IMR-90 (cell line): ENCODE data around the gene ELL. TPM values are rescaled to one million over a fixed set of nuclear protein-coding genes. Genes with fewer than 3 reads are reported as not detected.
A peak's percentile ranks its signal among the peaks of the same experiment; 100 is the strongest.

Experiments
- ATAC-seq: fragments of 200-7000 bp; cut with Tn5 transposase; 2 replicates; pipeline ENCODE4 v1.9.1; 2020; ENCODE audit warnings: low read depth, mild to moderate bottlenecking, moderate library complexity
- BruUV-seq: library from RNA; stranded (reverse); fragments of 400-500 nt; replicated peaks from 2 replicates; lab custom pipeline; 2021; lab: Mats Ljungman, UMichigan
- CTCF ChIA-PET: fragments of 300-600 bp; formaldehyde crosslinking; extraction: SDS; loops from one replicate; lab custom pipeline; 2021; ENCODE audit warnings: antibody characterized with exemption; lab: Yijun Ruan, JAX
- POLR2A ChIA-PET: fragments of 300-600 bp; sonication (Branson Sonifier 250); formaldehyde crosslinking; loops from one replicate; lab custom pipeline; 2022; ENCODE audit warnings: antibody characterized with exemption; ENCODE audit not compliant: unreplicated experiment; lab: Charles Lee
- DNase-seq: peaks from one replicate; pipeline ENCODE4 v3.0.0; 2013
- H2AFZ ChIP-seq: replicated peaks from 2 replicates; pipeline ENCODE3; 2013; ENCODE audit warnings: low read length, mild to moderate bottlenecking; ENCODE audit not compliant: poor library complexity
- H2AK5ac ChIP-seq: 2 replicates; pipeline ENCODE4 v1.6.1; 2013; ENCODE audit warnings: low read depth, low read length, inconsistent platforms
- H2AK9ac ChIP-seq: replicated peaks from 2 replicates; pipeline ENCODE3; 2013; ENCODE audit warnings: mild to moderate bottlenecking, low read depth, low read length, moderate library complexity; ENCODE audit not compliant: poor library complexity
- H2BK120ac ChIP-seq: 2 replicates; pipeline ENCODE4 v1.6.1; 2013; ENCODE audit warnings: low read depth, low read length, inconsistent platforms
- H2BK15ac ChIP-seq: 3 replicates; pipeline ENCODE4 v1.6.1; 2013; ENCODE audit warnings: low read depth, low read length, inconsistent platforms
- H2BK20ac ChIP-seq: 2 replicates; pipeline ENCODE4 v1.6.1; 2013; ENCODE audit warnings: low read depth, mild to moderate bottlenecking, inconsistent platforms, low read length, moderate library complexity
- H2BK5ac ChIP-seq: 2 replicates; pipeline ENCODE4 v1.6.1; 2013; ENCODE audit warnings: mild to moderate bottlenecking, low read depth, low read length, inconsistent platforms; ENCODE audit not compliant: poor library complexity, severe bottlenecking
- H3K14ac ChIP-seq: replicated peaks from 2 replicates; pipeline ENCODE4 v1.6.1; 2013; ENCODE audit warnings: low read depth, low read length, inconsistent platforms
- H3K18ac ChIP-seq: 2 replicates; pipeline ENCODE4 v1.6.1; 2013; ENCODE audit warnings: low read depth, low read length, control low read depth
- H3K23ac ChIP-seq: 2 replicates; pipeline ENCODE4 v1.6.1; 2013; ENCODE audit warnings: low read depth, low read length, inconsistent platforms
- H3K27ac ChIP-seq: 2 replicates; pipeline ENCODE4 v1.5.1; 2013; ENCODE audit warnings: mild to moderate bottlenecking, control low read depth, low read length; ENCODE audit not compliant: insufficient read depth
- H3K27me3 ChIP-seq: 2 replicates; pipeline ENCODE4 v1.6.1; 2013; ENCODE audit warnings: low read length; ENCODE audit not compliant: control insufficient read depth, insufficient read depth
- H3K36me3 ChIP-seq: 2 replicates; pipeline ENCODE4 v1.6.1; 2013; ENCODE audit warnings: low read length, mixed read lengths; ENCODE audit not compliant: control insufficient read depth, insufficient read depth
- H3K4ac ChIP-seq: 2 replicates; pipeline ENCODE4 v1.6.1; 2013; ENCODE audit warnings: low read depth, low read length, inconsistent platforms
- H3K4me1 ChIP-seq: 2 replicates; pipeline ENCODE4 v1.6.1; 2013; ENCODE audit warnings: low read length, mixed read lengths; ENCODE audit not compliant: control insufficient read depth, insufficient read depth
- H3K4me2 ChIP-seq: 2 replicates; pipeline ENCODE4 v1.6.1; 2013; ENCODE audit warnings: low read depth, mild to moderate bottlenecking, control low read depth, low read length, moderate library complexity
- H3K4me3 ChIP-seq: 2 replicates; pipeline ENCODE4 v1.5.1; 2013; ENCODE audit warnings: low read depth, mild to moderate bottlenecking, control low read depth, low read length, moderate library complexity; ENCODE audit not compliant: insufficient read depth
- H3K56ac ChIP-seq: 2 replicates; pipeline ENCODE4 v1.6.1; 2013; ENCODE audit warnings: low read length, inconsistent platforms; ENCODE audit not compliant: insufficient read depth; ENCODE audit errors: extremely low read depth
- H3K79me1 ChIP-seq, 2 experiments: 2 replicates each; pipeline ENCODE4 v1.6.1; 2013; ENCODE audit warnings: low read length in 2 of 2, inconsistent platforms in 1 of 2, low read depth in 1 of 2
- H3K9ac ChIP-seq: 2 replicates; pipeline ENCODE4 v1.6.1; 2013; ENCODE audit warnings: low read depth, low read length, control low read depth
- H3K9me1 ChIP-seq: 2 replicates; pipeline ENCODE4 v1.6.1; 2013; ENCODE audit warnings: low read length, inconsistent platforms; ENCODE audit not compliant: insufficient read depth
- H3K9me3 ChIP-seq: 2 replicates; pipeline ENCODE4 v1.6.1; 2013; ENCODE audit warnings: low read length; ENCODE audit not compliant: control insufficient read depth, insufficient read depth
- H4K20me1 ChIP-seq: 2 replicates; pipeline ENCODE4 v1.6.1; 2013; ENCODE audit warnings: low read length, inconsistent platforms; ENCODE audit not compliant: insufficient read depth
- H4K5ac ChIP-seq: 2 replicates; pipeline ENCODE4 v1.6.1; 2013; ENCODE audit warnings: mild to moderate bottlenecking, low read depth, low read length, control low read depth
- H4K8ac ChIP-seq, 2 experiments: 2 replicates each; pipeline ENCODE4 v1.6.1; 2013; ENCODE audit warnings: low read depth in 2 of 2, low read length in 2 of 2, control low read depth in 1 of 2, inconsistent platforms in 1 of 2
- H4K91ac ChIP-seq: 2 replicates; pipeline ENCODE4 v1.6.1; 2013; ENCODE audit warnings: low read depth, low read length, inconsistent platforms; ENCODE audit not compliant: insufficient read depth
- BHLHE40 ChIP-seq: fragments of 150-350 bp; IDR thresholded peaks from 2 replicates; pipeline ENCODE4 v1.6.1; 2016; ENCODE audit warnings: mild to moderate bottlenecking, low read depth, low read length
- CEBPB ChIP-seq: IDR thresholded peaks from 2 replicates; pipeline ENCODE4 v1.6.1; 2012; ENCODE audit warnings: low read depth, low read length, improper control_type of control experiment
- CHD1 ChIP-seq: IDR thresholded peaks from 2 replicates; pipeline ENCODE4 v1.6.1; 2012; ENCODE audit warnings: low read depth, low read length, improper control_type of control experiment
- ELK1 ChIP-seq: fragments of 150-350 bp; IDR thresholded peaks from 2 replicates; pipeline ENCODE4 v1.6.1; 2016; ENCODE audit warnings: low read depth, mild to moderate bottlenecking, low read length, moderate library complexity, borderline replicate concordance
- FOS ChIP-seq: fragments of 150-350 bp; IDR thresholded peaks from 2 replicates; pipeline ENCODE4 v1.6.1; 2016; ENCODE audit warnings: low read depth, low read length
- MAFK ChIP-seq: IDR thresholded peaks from 2 replicates; pipeline ENCODE4 v1.6.1; 2012; ENCODE audit warnings: low read depth, low read length, improper control_type of control experiment
- MAZ ChIP-seq: IDR thresholded peaks from 2 replicates; pipeline ENCODE4 v1.6.1; 2012; ENCODE audit warnings: low read depth, mild to moderate bottlenecking, low read length, improper control_type of control experiment, moderate library complexity, borderline replicate concordance
- MXI1 ChIP-seq: IDR thresholded peaks from 2 replicates; pipeline ENCODE4 v1.6.1; 2012; ENCODE audit warnings: low read depth, mild to moderate bottlenecking, low read length, moderate library complexity, borderline replicate concordance
- NFE2L2 ChIP-seq: fragments of 150-350 bp; IDR thresholded peaks from 2 replicates; pipeline ENCODE4 v1.6.1; 2016; ENCODE audit warnings: low read depth, mild to moderate bottlenecking, low read length
- POLR2A ChIP-seq: IDR thresholded peaks from 2 replicates; pipeline ENCODE4 v1.6.1; 2012; ENCODE audit warnings: mild to moderate bottlenecking, low read depth, low read length
- RCOR1 ChIP-seq: IDR thresholded peaks from 2 replicates; pipeline ENCODE4 v1.6.1; 2012; ENCODE audit warnings: mild to moderate bottlenecking, low read length, improper control_type of control experiment; ENCODE audit not compliant: insufficient replicate concordance
- RFX5 ChIP-seq: IDR thresholded peaks from 2 replicates; pipeline ENCODE4 v1.8.0; 2012; ENCODE audit warnings: low read depth, mild to moderate bottlenecking, low read length, moderate library complexity
- SMC3 ChIP-seq: fragments of 150-350 bp; IDR thresholded peaks from 2 replicates; pipeline ENCODE4 v1.6.1; 2016; ENCODE audit warnings: low read depth, mild to moderate bottlenecking, antibody characterized with exemption, low read length, moderate library complexity
- USF2 ChIP-seq: fragments of 150-350 bp; IDR thresholded peaks from 2 replicates; pipeline ENCODE4 v1.6.1; 2017; ENCODE audit warnings: mild to moderate bottlenecking, antibody characterized with exemption, low read length, low read depth
- WGBS, 2 experiments: methylation state at CpG; one replicate each; pipeline versions ENCODE4 v1.1.5 to v1.1.7; 2013; ENCODE audit warnings: missing lambda C conversion rate in 2 of 2; ENCODE audit not compliant: insufficient read length in 1 of 2; ENCODE audit errors: extremely low coverage in 2 of 2; 5-methylcytosine and 5-hydroxymethylcytosine counted together
- dilution Hi-C: fragments of 300-500 bp; cut with HindIII; formaldehyde crosslinking; loops from one replicate; pipeline ENCODE4 v1.14.3; 2018; ENCODE audit warnings: low sequenced_read_pairs; ENCODE audit not compliant: unreplicated experiment
- in situ Hi-C: fragments of 300-500 bp; cut with MboI; formaldehyde crosslinking; loops from 3 replicates; pipeline ENCODE4 v1.14.3; 2019; ENCODE audit warnings: low sequenced_read_pairs, inconsistent platforms, mixed read lengths
- intact Hi-C: fragments of 100-400 bp; cut with micrococcal nuclease; formaldehyde crosslinking; loops from 2 replicates; pipeline ENCODE4 v1.10.0; 2022
- polyA plus RNA-seq, 3 experiments: library from polyadenylated mRNA; depleted of rRNA; stranded (reverse); fragments of >200 nt; gene quantifications; 2 replicates each; pipeline ENCODE4 v1.2.3, GENCODE V29; 2012; ENCODE audit warnings: low replicate concordance in 1 of 3
- total RNA-seq: library from RNA; depleted of rRNA; stranded (reverse); fragments of >200 nt; gene quantifications from 2 replicates; pipeline ENCODE4 v1.2.3, GENCODE V29; 2012
- TF ChIP-seq, protein P1 (sequence below): conservative IDR thresholded peaks from 2 replicates; pipeline ENCODE4 v1.5.1; 2012; ENCODE audit warnings: mild to moderate bottlenecking, low read depth, low read length, improper control_type of control experiment

The ELL gene
- total and polyA plus RNA-seq, 2 of the 4 experiments (the other 2 are of a cell fraction), result 6.3 to 13.1 TPM

DNA sequence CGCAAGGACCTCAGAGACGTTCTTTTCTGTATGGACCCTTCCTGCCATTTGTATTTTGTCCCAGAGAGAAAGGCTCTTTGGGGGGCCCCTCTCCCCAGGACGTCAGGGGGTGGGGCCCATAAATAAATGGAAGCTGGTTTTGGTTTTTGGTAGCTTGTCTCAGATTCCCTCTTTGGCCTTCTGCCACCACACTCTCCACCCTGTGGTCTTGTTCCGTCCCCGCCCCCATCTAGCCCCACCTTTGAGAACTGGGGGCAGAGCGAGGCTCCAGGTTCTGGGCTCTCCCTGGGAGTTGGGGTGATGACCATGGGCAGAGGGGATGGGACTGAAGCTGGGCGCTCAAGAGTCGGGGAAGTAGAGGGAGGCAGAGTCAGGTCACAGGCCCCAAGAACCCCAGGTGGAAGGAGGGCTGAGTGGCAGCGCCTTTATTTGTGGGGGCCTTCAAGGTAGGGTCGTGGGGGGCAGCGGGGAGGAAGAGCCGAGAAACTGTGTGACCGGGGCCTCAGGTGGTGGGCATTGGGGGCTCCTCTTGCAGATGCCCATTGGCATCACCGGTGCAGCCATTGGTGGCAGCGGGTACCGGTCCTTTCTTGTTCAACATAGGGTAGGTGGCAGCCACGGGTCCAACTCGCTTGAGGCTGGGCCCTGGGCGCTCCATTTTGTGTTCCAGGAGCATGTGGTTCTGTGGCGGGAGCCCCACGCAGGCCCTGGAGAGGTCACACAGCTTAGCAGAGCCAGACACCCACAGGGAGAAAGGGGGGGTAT lies 87.3 kb downstream of the ELL start:
- Histone ChIP-seq H3K14ac (no peak overlapping the region), H3K4me1 (peaks cover 24% of the 10 kb centered on the region), H2BK20ac (no peak overlapping the region), H3K4me3 (no peak overlapping the region), H4K20me1 (peaks cover 32% of the 10 kb centered on the region), H2BK5ac (no peak overlapping the region), H3K9me1 (peaks cover 3% of the 10 kb centered on the region; the same call in 1 of the 2 replicates), H3K4ac (no peak overlapping the region), H3K23ac (no peak overlapping the region), H2AFZ (no peak overlapping the region), H2BK15ac (no peak overlapping the region), H3K79me1 (peaks cover 7 to 26% of the 10 kb centered on the region in 2 experiments; a peak in 2 of 4 replicates), H3K27ac (no peak overlapping the region), H4K5ac (no peak overlapping the region), H2AK9ac (peak overlapping the region; percentile 65), H3K18ac (no peak overlapping the region), H3K9ac (no peak overlapping the region), H3K9me3 (no peaks in the 10 kb centered on the region), H2AK5ac (no peak overlapping the region), H4K91ac (no peak overlapping the region), H3K4me2 (no peak overlapping the region), H4K8ac (no peak overlapping the region), H3K56ac (no peak overlapping the region), H2BK120ac (no peak overlapping the region), H3K27me3 (no peaks in the 10 kb centered on the region), H3K36me3 (peaks cover 13% of the 10 kb centered on the region; the same call in 1 of the 2 replicates)
- WGBS, 2 experiments, result 95% methylated on average over 5 of the region's 21 CpGs; no CpG with 5 or more reads in 1 of the 2 experiments
- in situ Hi-C loops (no loop called here), dilution Hi-C loops (no loop called here), intact Hi-C loops (no loop called here)
- BruUV-seq, result no TSS peak
- DNase-seq (no peak), ATAC-seq (no peak)
- POLR2A ChIA-PET, result no interaction called here
- no peak for TF ChIP-seq FOS
- no peak for TF ChIP-seq CEBPB
- no peak for TF ChIP-seq BHLHE40
- TF ChIP-seq MAFK, result no peak
- TF ChIP-seq, protein P1, sequence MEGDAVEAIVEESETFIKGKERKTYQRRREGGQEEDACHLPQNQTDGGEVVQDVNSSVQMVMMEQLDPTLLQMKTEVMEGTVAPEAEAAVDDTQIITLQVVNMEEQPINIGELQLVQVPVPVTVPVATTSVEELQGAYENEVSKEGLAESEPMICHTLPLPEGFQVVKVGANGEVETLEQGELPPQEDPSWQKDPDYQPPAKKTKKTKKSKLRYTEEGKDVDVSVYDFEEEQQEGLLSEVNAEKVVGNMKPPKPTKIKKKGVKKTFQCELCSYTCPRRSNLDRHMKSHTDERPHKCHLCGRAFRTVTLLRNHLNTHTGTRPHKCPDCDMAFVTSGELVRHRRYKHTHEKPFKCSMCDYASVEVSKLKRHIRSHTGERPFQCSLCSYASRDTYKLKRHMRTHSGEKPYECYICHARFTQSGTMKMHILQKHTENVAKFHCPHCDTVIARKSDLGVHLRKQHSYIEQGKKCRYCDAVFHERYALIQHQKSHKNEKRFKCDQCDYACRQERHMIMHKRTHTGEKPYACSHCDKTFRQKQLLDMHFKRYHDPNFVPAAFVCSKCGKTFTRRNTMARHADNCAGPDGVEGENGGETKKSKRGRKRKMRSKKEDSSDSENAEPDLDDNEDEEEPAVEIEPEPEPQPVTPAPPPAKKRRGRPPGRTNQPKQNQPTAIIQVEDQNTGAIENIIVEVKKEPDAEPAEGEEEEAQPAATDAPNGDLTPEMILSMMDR, result no peak
- no peak for TF ChIP-seq ELK1
- no peak for TF ChIP-seq RFX5
- no peak for TF ChIP-seq CHD1
- no peak for TF ChIP-seq MXI1
- TF ChIP-seq NFE2L2, result no peak
- TF ChIP-seq RCOR1, result no peak
- TF ChIP-seq POLR2A, result no peak
- TF ChIP-seq USF2, result no peak
- no peak for TF ChIP-seq SMC3
- TF ChIP-seq MAZ, result no peak
- CTCF ChIA-PET, result no interaction called here
